KMS-11 (cell line): Measurements from ENCODE around the gene CDCA7L.

ENCODE experiments used
- H2AFZ ChIP-seq: fragments of 200-600 bp; sonication (generic); 2 replicates; pipeline ENCODE4 v1.6.1; 2016; ENCODE audit warnings: antibody characterized with exemption, mixed run types, low read depth
- H3K27ac ChIP-seq: fragments of 200-600 bp; sonication (generic); 2 replicates; pipeline ENCODE4 v1.6.1; 2016; ENCODE audit warnings: mild to moderate bottlenecking, mixed run types
- H3K27me3 ChIP-seq: fragments of 200-600 bp; sonication (generic); 2 replicates; pipeline ENCODE4 v1.6.1; 2017; ENCODE audit warnings: mild to moderate bottlenecking, low read depth, mixed run types, moderate library complexity; ENCODE audit not compliant: insufficient read depth
- H3K36me3 ChIP-seq: fragments of 200-600 bp; sonication (generic); 2 replicates; pipeline ENCODE4 v1.6.1; 2017; ENCODE audit warnings: mild to moderate bottlenecking, mixed run types; ENCODE audit not compliant: insufficient read depth
- H3K4me1 ChIP-seq: fragments of 200-600 bp; sonication (generic); 2 replicates; pipeline ENCODE4 v1.6.1; 2016; ENCODE audit warnings: mild to moderate bottlenecking, low read depth, mixed run types; ENCODE audit not compliant: poor library complexity, severe bottlenecking
- H3K4me2 ChIP-seq: fragments of 200-600 bp; sonication (generic); 2 replicates; pipeline ENCODE4 v1.7.0; 2016; ENCODE audit warnings: mild to moderate bottlenecking, mixed run types
- H3K4me3 ChIP-seq: fragments of 200-600 bp; sonication (generic); IDR thresholded peaks from 2 replicates; pipeline ENCODE4 v1.6.1; 2017; ENCODE audit warnings: low read depth, low read length, mixed read lengths; ENCODE audit not compliant: insufficient read depth
- H3K79me2 ChIP-seq: fragments of 200-600 bp; sonication (generic); 2 replicates; pipeline ENCODE4 v1.6.1; 2016; ENCODE audit warnings: low read depth, mixed run types; ENCODE audit not compliant: insufficient read depth
- H3K9ac ChIP-seq: fragments of 200-600 bp; sonication (generic); 2 replicates; pipeline ENCODE4 v1.6.1; 2016; ENCODE audit warnings: mild to moderate bottlenecking, mixed run types
- H4K20me1 ChIP-seq: fragments of 200-600 bp; sonication (generic); 2 replicates; pipeline ENCODE4 v1.6.1; 2016; ENCODE audit warnings: mild to moderate bottlenecking, mixed run types; ENCODE audit not compliant: insufficient read depth
- TF ChIP-seq, protein P1 (sequence below): fragments of 200-600 bp; sonication (generic); conservative IDR thresholded peaks from 2 replicates; pipeline ENCODE4 v1.6.1; 2017; ENCODE audit warnings: low read depth, mild to moderate bottlenecking, antibody characterized with exemption, low read length, moderate library complexity, mixed read lengths

Gene CDCA7L, protein sequence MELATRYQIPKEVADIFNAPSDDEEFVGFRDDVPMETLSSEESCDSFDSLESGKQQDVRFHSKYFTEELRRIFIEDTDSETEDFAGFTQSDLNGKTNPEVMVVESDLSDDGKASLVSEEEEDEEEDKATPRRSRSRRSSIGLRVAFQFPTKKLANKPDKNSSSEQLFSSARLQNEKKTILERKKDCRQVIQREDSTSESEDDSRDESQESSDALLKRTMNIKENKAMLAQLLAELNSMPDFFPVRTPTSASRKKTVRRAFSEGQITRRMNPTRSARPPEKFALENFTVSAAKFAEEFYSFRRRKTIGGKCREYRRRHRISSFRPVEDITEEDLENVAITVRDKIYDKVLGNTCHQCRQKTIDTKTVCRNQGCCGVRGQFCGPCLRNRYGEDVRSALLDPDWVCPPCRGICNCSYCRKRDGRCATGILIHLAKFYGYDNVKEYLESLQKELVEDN

DNA sequence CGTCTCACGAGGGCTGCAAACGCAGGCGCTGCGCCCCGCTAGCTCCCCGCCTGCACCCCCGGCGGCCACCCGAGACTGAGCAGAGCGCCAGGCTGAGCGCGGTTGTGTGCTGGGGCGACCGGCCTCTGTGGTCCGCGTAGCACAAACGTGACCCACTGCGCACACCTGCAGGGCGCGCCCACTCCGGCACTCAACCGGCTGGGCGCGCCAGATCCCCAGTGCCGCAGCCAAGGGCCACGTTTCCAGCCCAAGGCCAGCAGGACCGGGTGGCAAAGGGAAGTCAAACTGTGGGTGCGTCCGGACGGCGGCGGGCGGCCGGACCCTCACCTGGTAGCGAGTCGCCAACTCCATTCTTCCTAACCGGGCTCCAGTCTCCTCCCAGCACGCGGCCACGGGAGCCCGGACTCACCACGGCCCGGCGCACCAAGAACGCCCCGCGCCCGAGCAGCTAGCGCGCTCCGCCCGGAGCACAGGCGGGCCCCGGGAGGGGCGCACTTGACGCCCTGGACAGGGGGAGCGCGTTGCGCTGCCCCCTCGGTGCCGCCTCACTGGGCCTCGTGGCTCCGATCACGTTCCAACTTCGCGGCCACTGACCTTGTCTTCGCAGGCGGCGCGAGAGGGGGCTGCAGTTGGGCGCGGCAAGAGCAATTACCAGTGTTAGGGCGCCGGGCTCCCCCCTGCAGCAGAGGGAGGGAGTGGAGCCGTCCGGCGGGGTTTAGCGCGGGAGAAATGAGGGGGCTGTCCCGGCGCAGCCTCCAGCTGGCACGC lies at the start of gene CDCA7L:
Gene CDCA7L, minus strand, starts transcription at position 446 of the 768 bp plus-strand sequence. Its CDS starts 95 bp downstream, at position 351.
- peaks cover 29% of the 10 kb centered on the region; the same call in 1 of the 2 replicates for H3K79me2 ChIP-seq
- TF ChIP-seq, protein P1, sequence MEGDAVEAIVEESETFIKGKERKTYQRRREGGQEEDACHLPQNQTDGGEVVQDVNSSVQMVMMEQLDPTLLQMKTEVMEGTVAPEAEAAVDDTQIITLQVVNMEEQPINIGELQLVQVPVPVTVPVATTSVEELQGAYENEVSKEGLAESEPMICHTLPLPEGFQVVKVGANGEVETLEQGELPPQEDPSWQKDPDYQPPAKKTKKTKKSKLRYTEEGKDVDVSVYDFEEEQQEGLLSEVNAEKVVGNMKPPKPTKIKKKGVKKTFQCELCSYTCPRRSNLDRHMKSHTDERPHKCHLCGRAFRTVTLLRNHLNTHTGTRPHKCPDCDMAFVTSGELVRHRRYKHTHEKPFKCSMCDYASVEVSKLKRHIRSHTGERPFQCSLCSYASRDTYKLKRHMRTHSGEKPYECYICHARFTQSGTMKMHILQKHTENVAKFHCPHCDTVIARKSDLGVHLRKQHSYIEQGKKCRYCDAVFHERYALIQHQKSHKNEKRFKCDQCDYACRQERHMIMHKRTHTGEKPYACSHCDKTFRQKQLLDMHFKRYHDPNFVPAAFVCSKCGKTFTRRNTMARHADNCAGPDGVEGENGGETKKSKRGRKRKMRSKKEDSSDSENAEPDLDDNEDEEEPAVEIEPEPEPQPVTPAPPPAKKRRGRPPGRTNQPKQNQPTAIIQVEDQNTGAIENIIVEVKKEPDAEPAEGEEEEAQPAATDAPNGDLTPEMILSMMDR = no peak
- peak within 1 kb of the TSS; percentile 91 for H2AFZ ChIP-seq
- H3K9ac ChIP-seq = peak within 1 kb of the TSS; percentile 92
- peaks cover 36% of the 10 kb centered on the region for H3K4me1 ChIP-seq
- no peaks in the 10 kb centered on the region for H3K36me3 ChIP-seq
- 0 out of 2 replicates have a peak, but pooled peaks cover 2% of the 10 kb centered on the region for H4K20me1 ChIP-seq
- H3K4me3 ChIP-seq = no peak within 1 kb of the TSS
- peak within 1 kb of the TSS; percentile 90 for H3K27ac ChIP-seq
- no peaks in the 10 kb centered on the region for H3K27me3 ChIP-seq
- peak within 1 kb of the TSS; percentile 55 for H3K4me2 ChIP-seq

DNA sequence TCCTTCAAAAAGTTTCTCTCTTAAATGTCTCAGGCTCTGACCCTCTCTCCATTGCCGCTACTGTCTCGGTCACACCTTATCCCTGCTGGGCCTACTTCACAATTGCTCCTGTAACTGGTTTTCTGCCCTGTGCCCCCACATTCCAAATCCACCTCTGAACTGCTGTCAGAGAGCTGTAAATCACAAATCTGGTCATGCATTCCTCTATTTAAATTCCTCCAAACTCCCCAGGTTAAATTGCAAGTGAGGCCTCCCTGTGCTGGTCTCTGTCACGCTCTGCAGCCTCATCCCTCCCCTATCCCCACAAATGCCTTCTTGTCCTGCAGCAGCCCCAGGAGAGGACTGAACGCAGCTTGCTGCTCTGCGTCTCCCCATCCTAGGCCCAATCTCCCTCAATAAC lies 40.4 kb upstream of the CDCA7L start:
- no peak overlapping the region for H3K4me3 ChIP-seq
- H3K4me1 ChIP-seq = no peaks in the 10 kb centered on the region
- no peak overlapping the region for H3K4me2 ChIP-seq
- H3K36me3 ChIP-seq = no peaks in the 10 kb centered on the region
- TF ChIP-seq, protein P1 = no peak
- H3K79me2 ChIP-seq = no peaks in the 10 kb centered on the region
- H4K20me1 ChIP-seq = no peaks in the 10 kb centered on the region; the same call in 1 of the 2 replicates
- no peak overlapping the region for H3K27ac ChIP-seq
- no peak overlapping the region for H3K9ac ChIP-seq
- H2AFZ ChIP-seq = no peak overlapping the region
- H3K27me3 ChIP-seq = no peaks in the 10 kb centered on the region

DNA sequence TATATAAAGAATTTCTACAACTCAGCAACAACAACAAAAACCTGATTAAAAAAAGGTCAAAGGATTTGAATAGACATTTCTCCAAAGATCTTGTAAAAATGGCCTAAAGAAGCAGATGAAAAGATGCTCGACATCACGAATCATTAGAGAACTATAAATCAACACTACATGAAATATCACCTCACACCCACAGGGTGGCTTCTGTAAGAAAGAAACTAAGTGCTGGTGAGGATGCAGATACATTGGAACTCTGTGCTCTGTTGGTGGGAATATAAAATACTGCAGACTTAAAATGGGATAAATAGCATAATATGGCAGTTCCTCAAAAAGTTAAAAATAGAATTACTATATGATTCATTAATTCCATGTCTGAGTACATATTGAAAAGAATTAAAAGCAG lies 38.3 kb upstream of the CDCA7L start:
- no peaks in the 10 kb centered on the region for H3K79me2 ChIP-seq
- H3K9ac ChIP-seq = no peak overlapping the region
- TF ChIP-seq, protein P1 = no peak
- H3K27me3 ChIP-seq = no peaks in the 10 kb centered on the region
- no peaks in the 10 kb centered on the region for H3K36me3 ChIP-seq
- H3K4me2 ChIP-seq = no peak overlapping the region
- H2AFZ ChIP-seq = no peak overlapping the region
- no peak overlapping the region for H3K4me3 ChIP-seq
- H3K4me1 ChIP-seq = no peaks in the 10 kb centered on the region
- H4K20me1 ChIP-seq = no peaks in the 10 kb centered on the region; the same call in 1 of the 2 replicates
- no peak overlapping the region for H3K27ac ChIP-seq

DNA sequence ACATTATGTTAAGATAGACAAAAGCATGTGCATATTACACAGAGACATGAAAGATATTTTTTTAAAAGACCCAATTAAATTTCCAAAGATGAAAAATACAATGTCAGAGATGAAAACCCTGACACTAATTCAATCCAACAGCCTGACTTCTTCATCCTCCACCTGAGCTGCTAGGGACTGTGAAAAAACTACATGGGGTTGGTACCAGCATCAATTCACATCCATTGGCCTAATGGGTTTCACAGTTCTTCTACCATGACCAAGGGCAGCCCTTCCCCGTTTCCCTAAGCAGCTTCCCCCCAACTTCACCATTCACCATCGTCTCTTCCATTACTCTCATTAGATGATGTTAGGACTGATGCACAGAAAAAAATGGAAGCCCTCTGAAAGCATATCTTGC lies 37.4 kb upstream of the CDCA7L start:
- TF ChIP-seq, protein P1 = no peak

More for the DNA sequence above, 37.4 kb upstream of the CDCA7L start:
- H3K36me3 ChIP-seq = no peaks in the 10 kb centered on the region
- H3K27ac ChIP-seq = no peak overlapping the region
- no peak overlapping the region for H3K9ac ChIP-seq
- H3K4me1 ChIP-seq = no peaks in the 10 kb centered on the region
- no peak overlapping the region for H2AFZ ChIP-seq
- no peak overlapping the region for H3K4me3 ChIP-seq
- H4K20me1 ChIP-seq = no peaks in the 10 kb centered on the region
- no peaks in the 10 kb centered on the region for H3K79me2 ChIP-seq
- no peak overlapping the region for H3K4me2 ChIP-seq
- H3K27me3 ChIP-seq = no peaks in the 10 kb centered on the region
